ENCODE measurements around the gene GDI1.
A peak's percentile ranks its signal among the peaks of the same experiment; 100 is the strongest.

The GDI1 gene

GRCh38 chrX:154437971-154438893, 1.3 kb downstream of the GDI1 start:
- DNase-seq (ENCODE audit: low spot score) = no peak

GRCh38 chrX:154439841-154440240, 2.9 kb downstream of the GDI1 start:
- no peak for DNase-seq (ENCODE audit: low spot score)

GRCh38 chrX:154440623-154441357, 3.8 kb downstream of the GDI1 start:
- no peak for DNase-seq (ENCODE audit: low spot score)

- DNase-seq (ENCODE audit: low spot score) = peak; percentile 24
Measured at GRCh38 chrX:154441564-154441963, 4.6 kb downstream of the GDI1 start.

GRCh38 chrX:154441984-154442707, 5.2 kb downstream of the GDI1 start:
- DNase-seq (ENCODE audit: low spot score) = no peak

- no peak for DNase-seq (ENCODE audit: low spot score)
Measured at GRCh38 chrX:154443479-154443910, 6.5 kb downstream of the GDI1 start.

GRCh38 chrX:154443992-154444754, 7.2 kb downstream of the GDI1 start, which contains the start of gene FAM50A:
TSS of gene FAM50A (plus strand) at chrX:154444141. CDS start at chrX:154444236, 95 bp downstream.
- peak; percentile 65 for DNase-seq (ENCODE audit: low spot score)

- DNase-seq (ENCODE audit: low spot score) = no peak
Measured at GRCh38 chrX:154444755-154445246, 7.8 kb downstream of the GDI1 start.

- no peak for DNase-seq (ENCODE audit: low spot score)
Measured at GRCh38 chrX:154445776-154446175, 8.8 kb downstream of the GDI1 start.

- DNase-seq (ENCODE audit: low spot score) = no peak
Measured at GRCh38 chrX:154446430-154446829, 9.5 kb downstream of the GDI1 start.

GRCh38 chrX:154448484-154448883, 11.5 kb downstream of the GDI1 start:
- DNase-seq (ENCODE audit: low spot score) = no peak

GRCh38 chrX:154449618-154450017, 12.7 kb downstream of the GDI1 start:
- DNase-seq (ENCODE audit: low spot score) = no peak

- no peak for DNase-seq (ENCODE audit: low spot score)
Measured at GRCh38 chrX:154450312-154450711, 13.4 kb downstream of the GDI1 start.

- no peak for DNase-seq (ENCODE audit: low spot score)
Measured at GRCh38 chrX:154452823-154453222, 15.9 kb downstream of the GDI1 start.

- peak; percentile 55 for DNase-seq (ENCODE audit: low spot score)
Measured at GRCh38 chrX:154457491-154458115, 20.6 kb downstream of the GDI1 start.

- DNase-seq (ENCODE audit: low spot score) = peak; percentile 48
Measured at GRCh38 chrX:154458116-154458953, 21.4 kb downstream of the GDI1 start, which contains the start of gene PLXNA3. TSS of gene PLXNA3 (plus strand) at chrX:154458281. CDS start at chrX:154460184, 1,903 bp downstream.

GRCh38 chrX:154458954-154459778, 22.2 kb downstream of the GDI1 start:
- no peak for DNase-seq (ENCODE audit: low spot score)

- no peak for DNase-seq (ENCODE audit: low spot score)
Measured at GRCh38 chrX:154459832-154460231, 22.9 kb downstream of the GDI1 start.

- no peak for DNase-seq (ENCODE audit: low spot score)
Measured at GRCh38 chrX:154460326-154460725, 23.4 kb downstream of the GDI1 start.
